GM12878 (cell line): Measurements from ENCODE around the gene SORBS2. TPM values are rescaled to one million over a fixed set of nuclear protein-coding genes. Genes with fewer than 3 reads are reported as not detected.

Experiments
- ATAC-seq: fragments of 200-7000 bp; cut with Tn5 transposase; 3 replicates; pipeline ENCODE4 v1.9.1; 2020; ENCODE audit warnings: mild to moderate bottlenecking, moderate library complexity
- BruUV-seq: library from RNA; stranded (reverse); fragments of 400-500 nt; replicated peaks from 2 replicates; lab custom pipeline; 2021; lab: Mats Ljungman, UMichigan
- CTCF ChIA-PET: fragments of 300-600 bp; sonication (Branson Sonifier 250); formaldehyde crosslinking; extraction: SDS; loops from one replicate; lab custom pipeline; 2021; ENCODE audit warnings: inconsistent platforms; lab: Yijun Ruan, JAX
- POLR2A ChIA-PET: fragments of 350-600 bp; formaldehyde crosslinking; extraction: SDS; loops from one replicate; lab custom pipeline; 2021; ENCODE audit warnings: inconsistent platforms; lab: Charles Lee
- RAD21 ChIA-PET: fragments of 300-600 bp; sonication (Branson Sonifier 250); formaldehyde crosslinking; loops from one replicate; lab custom pipeline; 2023; ENCODE audit warnings: antibody characterized with exemption; ENCODE audit not compliant: unreplicated experiment; lab: Charles Lee
- SMC1A ChIA-PET: fragments of 300-600 bp; sonication (Branson Sonifier 250); formaldehyde crosslinking; loops from one replicate; lab custom pipeline; 2023; ENCODE audit not compliant: unreplicated experiment, uncharacterized antibody; lab: Charles Lee
- DNase-seq: peaks from one replicate; pipeline ENCODE4 v3.0.0-alpha.2; 2011; ENCODE audit warnings: low read depth, low spot score
- FAIRE-seq: peaks from 3 replicates; lab custom pipeline; 2011; peaks lifted over from hg19 to GRCh38; lab: Jason Lieb, UNC
- H2AFZ ChIP-seq: 2 replicates; pipeline ENCODE4 v1.6.0; 2011; ENCODE audit warnings: low read depth, low read length, control low read depth; ENCODE audit not compliant: control insufficient read depth
- H3K27ac ChIP-seq: 2 replicates; pipeline ENCODE4 v1.5.1; 2011; ENCODE audit warnings: control low read depth; ENCODE audit not compliant: control insufficient read depth, insufficient read depth
- H3K27me3 ChIP-seq, 2 experiments: replicated peaks in 1 of 2; 2 replicates each; pipeline versions ENCODE4 v1.6.0 to v1.6.1; 2011; ENCODE audit warnings: low read length in 1 of 2; ENCODE audit not compliant: control insufficient read depth in 2 of 2, insufficient read depth in 2 of 2
- H3K36me3 ChIP-seq, 2 experiments: 2 replicates each; pipeline ENCODE4 v1.5.1; 2011; ENCODE audit warnings: low read length in 1 of 2; ENCODE audit not compliant: control insufficient read depth in 2 of 2, insufficient read depth in 2 of 2
- H3K4me1 ChIP-seq: 2 replicates; pipeline ENCODE4 v1.6.1; 2011; ENCODE audit warnings: mild to moderate bottlenecking, low read length, moderate library complexity, mixed read lengths; ENCODE audit not compliant: control insufficient read depth, insufficient read depth
- H3K4me2 ChIP-seq: 2 replicates; pipeline ENCODE4 v1.6.0; 2011; ENCODE audit warnings: control low read depth; ENCODE audit not compliant: control insufficient read depth, insufficient read depth
- H3K4me3 ChIP-seq: fragments of 200-600 bp; sonication (generic); 2 replicates; pipeline ENCODE4 v1.5.1; 2016
- H3K79me2 ChIP-seq: 2 replicates; pipeline ENCODE4 v1.6.0; 2011; ENCODE audit warnings: low read length; ENCODE audit not compliant: control insufficient read depth, insufficient read depth
- H3K9ac ChIP-seq: 2 replicates; pipeline ENCODE4 v1.8.0; 2011; ENCODE audit warnings: low read length, control low read depth, mixed read lengths; ENCODE audit not compliant: control insufficient read depth, insufficient read depth
- H3K9me3 ChIP-seq: replicated peaks from 3 replicates; pipeline ENCODE4 v1.5.1; 2011; ENCODE audit warnings: mild to moderate bottlenecking, low read length; ENCODE audit not compliant: control insufficient read depth, insufficient read depth
- H4K20me1 ChIP-seq: 2 replicates; pipeline ENCODE4 v1.6.0; 2011; ENCODE audit not compliant: control insufficient read depth, insufficient read depth
- ATF2 ChIP-seq: IDR thresholded peaks from 2 replicates; pipeline ENCODE4 v1.6.1; 2012; ENCODE audit warnings: low read length, inconsistent platforms
- ATF7 ChIP-seq: fragments of 450-650 bp; IDR thresholded peaks from 2 replicates; pipeline ENCODE4 v1.6.1; 2016; ENCODE audit warnings: low read depth, mild to moderate bottlenecking
- BACH1 ChIP-seq: fragments of 450-650 bp; IDR thresholded peaks from 2 replicates; pipeline ENCODE4 v1.6.1; 2017; ENCODE audit warnings: mild to moderate bottlenecking, borderline replicate concordance
- CEBPB ChIP-seq, 2 experiments: fragments of 150-350 bp in 1 of 2; IDR thresholded peaks; 2 replicates each; pipeline ENCODE4 v1.6.1; 2012 to 2014; ENCODE audit warnings: low read depth in 2 of 2, low read length in 2 of 2, borderline replicate concordance in 1 of 2, inconsistent platforms in 1 of 2
- FOXM1 ChIP-seq: IDR thresholded peaks from 2 replicates; pipeline ENCODE4 v1.6.1; 2012; ENCODE audit warnings: low read depth, mild to moderate bottlenecking, inconsistent platforms, low read length, moderate library complexity
- IRF4 ChIP-seq: IDR thresholded peaks from 2 replicates; pipeline ENCODE4 v1.6.1; 2011; ENCODE audit warnings: low read depth, low read length
- POLR2A ChIP-seq: IDR thresholded peaks from 2 replicates; pipeline ENCODE4 v1.6.1; 2011; ENCODE audit warnings: low read depth, mild to moderate bottlenecking, low read length
- RAD21 ChIP-seq: IDR thresholded peaks from 2 replicates; pipeline ENCODE4 v1.6.1; 2011; ENCODE audit warnings: mild to moderate bottlenecking, low read depth, low read length, moderate library complexity; ENCODE audit not compliant: insufficient read depth
- SIN3A ChIP-seq: IDR thresholded peaks from 2 replicates; pipeline ENCODE4 v1.6.1; 2012; ENCODE audit warnings: low read depth, low read length, improper control_type of control experiment
- SMC3 ChIP-seq: IDR thresholded peaks from 2 replicates; pipeline ENCODE4 v1.6.1; 2011; ENCODE audit warnings: low read length, improper control_type of control experiment, borderline replicate concordance
- WRNIP1 ChIP-seq: IDR thresholded peaks from 2 replicates; pipeline ENCODE4 v1.6.1; 2011; ENCODE audit warnings: low read depth, low read length, improper control_type of control experiment, borderline replicate concordance
- YY1 ChIP-seq: IDR thresholded peaks from 2 replicates; pipeline ENCODE4 v1.6.1; 2011; ENCODE audit warnings: low read depth, mild to moderate bottlenecking, low read length
- WGBS: methylation state at CpG from one replicate; pipeline ENCODE4 v1.1.6; 2016; ENCODE audit warnings: low lambda C conversion rate; ENCODE audit not compliant: insufficient replicate concordance, insufficient coverage; ENCODE audit errors: missing lambda C conversion rate; 5-methylcytosine and 5-hydroxymethylcytosine counted together
- in situ Hi-C: fragments of 300-500 bp; cut with MboI; formaldehyde crosslinking; loops from 9 replicates; pipeline ENCODE4 v1.14.3; 2018; ENCODE audit warnings: mixed read lengths
- intact Hi-C: fragments of 100-400 bp; cut with micrococcal nuclease; formaldehyde crosslinking; loops from one replicate; pipeline ENCODE4 v1.14.2; 2022; ENCODE audit not compliant: unreplicated experiment
- polyA plus RNA-seq, 11 experiments: library from polyadenylated mRNA; depleted of rRNA in 4 of 11; unstranded in 6 of 11; stranded (reverse) in 5 of 11; fragments of >200 nt; fragmentation: Nextera tagmentation in 4 of 11; fragmentation: Illumina TruSeq in 1 of 11; extraction: Ambion mirVana in 4 of 11; extraction: Trizol in 1 of 11; gene quantifications; 1 replicate in 1 of 11; 2 replicates in 10 of 11; pipeline versions ENCODE4 v1.2.1 to v1.2.3, GENCODE V29; 2011 to 2016; ENCODE audit warnings: inconsistent platforms in 2 of 11, missing spikeins in 2 of 11, low read depth in 1 of 11
- total RNA-seq, 4 experiments: library from RNA; depleted of rRNA in 3 of 4; stranded (reverse); fragments of >200 nt in 3 of 4; fragmentation: Illumina TruSeq in 1 of 4; extraction: Trizol in 1 of 4; gene quantifications; 2 replicates each; pipeline versions ENCODE4 v1.2.1 to v1.2.3, GENCODE V29; 2013 to 2021
- TF ChIP-seq, protein P1 (sequence below): fragments of 450-650 bp; IDR thresholded peaks from 2 replicates; pipeline ENCODE4 v1.6.1; 2016; ENCODE audit warnings: mild to moderate bottlenecking
- TF ChIP-seq, protein P2 (sequence below), 3 experiments: IDR thresholded peaks in 2 of 3; conservative IDR thresholded peaks in 1 of 3; 2 replicates each; pipeline ENCODE4 v1.5.1; 2011; ENCODE audit warnings: low read depth in 3 of 3, low read length in 3 of 3, mild to moderate bottlenecking in 3 of 3, control low read depth in 2 of 3, moderate library complexity in 2 of 3, inconsistent platforms in 1 of 3, mixed read lengths in 1 of 3; ENCODE audit not compliant: control insufficient read depth in 2 of 3, insufficient read depth in 1 of 3; ENCODE audit errors: extremely low read depth in 1 of 3

SORBS2 gene
- total and polyA plus RNA-seq, 10 of the 15 experiments (the other 5 are each of a cell fraction or from before 2014, with no cell fraction given) = 0.06 to 3.0 (median 0.79) TPM

GRCh38 chr4:185598846-185599552, 213.0 kb downstream of the SORBS2 start (continued):
- TF ChIP-seq WRNIP1 = no peak

DNA sequence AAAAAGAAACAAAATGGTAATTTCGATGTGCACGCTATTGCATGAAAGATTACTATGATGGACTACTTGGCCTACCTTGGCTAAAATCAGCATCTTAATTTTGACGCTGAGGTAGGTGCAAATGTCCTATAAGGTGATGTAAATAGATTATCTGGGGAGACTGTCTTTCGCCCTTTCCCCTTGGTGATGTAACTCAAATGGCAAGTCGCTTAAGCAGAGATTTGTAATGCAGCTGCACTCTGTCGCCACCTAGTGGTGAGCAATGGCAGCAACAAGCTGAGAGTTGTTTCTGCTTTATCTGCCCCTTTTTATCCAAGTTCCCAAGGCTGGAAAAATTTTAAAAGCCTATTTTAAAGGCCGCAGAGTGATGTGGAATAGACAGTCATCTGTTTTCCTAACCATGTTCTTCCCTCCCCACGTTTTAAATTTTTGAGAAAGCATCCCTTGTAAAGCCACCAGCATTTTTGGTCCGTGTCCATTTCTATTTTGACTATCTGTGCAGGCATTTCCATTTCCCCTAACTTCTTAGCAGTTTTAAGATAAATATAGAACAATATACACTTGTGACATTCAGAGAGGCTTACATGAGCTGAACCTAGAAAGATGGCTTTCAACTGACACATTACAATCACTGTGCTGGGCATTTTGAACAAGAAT, 214.3 kb downstream of the SORBS2 start:
- no peak overlapping the region for H3K27ac ChIP-seq
- DNase-seq (peak; percentile 33), ATAC-seq (peak; percentile 84), FAIRE-seq (peak; percentile 93)
- RAD21 ChIA-PET = interaction anchor here (0.7 to 2.2 kb wide), 12 partner anchors 10 to 557 kb away, joined by 3 to 8 read pairs (median 4); partner anchors contain the start of gene UFSP2
- BruUV-seq = no TSS peak
- no peak overlapping the region for H3K4me3 ChIP-seq
- intact Hi-C loops = loop anchor here (1.0 to 10.0 kb wide), 4 partner anchors 126 to 593 kb away; partner anchors contain the start of genes ANKRD37, CCDC110 and LRP2BP
- no peak overlapping the region for H3K9ac ChIP-seq
- 27% methylated on average over 9 of the region's 9 CpGs for WGBS
- H3K4me1 ChIP-seq = peaks cover 3% of the 10 kb centered on the region; the same call in 1 of the 2 replicates
- CTCF ChIA-PET = interaction anchor here (0.5 to 3.4 kb wide), 59 partner anchors 8 to 742 kb away, joined by 3 to 41 read pairs (median 4); partner anchors contain the start of genes ANKRD37 and UFSP2
- no peaks in the 10 kb centered on the region for H3K36me3 ChIP-seq
- no peaks in the 10 kb centered on the region for H3K27me3 ChIP-seq
- no peak overlapping the region for H3K4me2 ChIP-seq
- H3K9me3 ChIP-seq = no peaks in the 10 kb centered on the region
- POLR2A ChIA-PET = no interaction called here
- SMC1A ChIA-PET = interaction anchor here (0.7 to 2.0 kb wide), 18 partner anchors 9 to 557 kb away, joined by 3 to 11 read pairs (median 4); partner anchors contain the start of gene UFSP2
- H2AFZ ChIP-seq = no peak overlapping the region
- H3K79me2 ChIP-seq = no peaks in the 10 kb centered on the region
- in situ Hi-C loops = no loop called here
- no peaks in the 10 kb centered on the region for H4K20me1 ChIP-seq
- TF ChIP-seq, protein P1, sequence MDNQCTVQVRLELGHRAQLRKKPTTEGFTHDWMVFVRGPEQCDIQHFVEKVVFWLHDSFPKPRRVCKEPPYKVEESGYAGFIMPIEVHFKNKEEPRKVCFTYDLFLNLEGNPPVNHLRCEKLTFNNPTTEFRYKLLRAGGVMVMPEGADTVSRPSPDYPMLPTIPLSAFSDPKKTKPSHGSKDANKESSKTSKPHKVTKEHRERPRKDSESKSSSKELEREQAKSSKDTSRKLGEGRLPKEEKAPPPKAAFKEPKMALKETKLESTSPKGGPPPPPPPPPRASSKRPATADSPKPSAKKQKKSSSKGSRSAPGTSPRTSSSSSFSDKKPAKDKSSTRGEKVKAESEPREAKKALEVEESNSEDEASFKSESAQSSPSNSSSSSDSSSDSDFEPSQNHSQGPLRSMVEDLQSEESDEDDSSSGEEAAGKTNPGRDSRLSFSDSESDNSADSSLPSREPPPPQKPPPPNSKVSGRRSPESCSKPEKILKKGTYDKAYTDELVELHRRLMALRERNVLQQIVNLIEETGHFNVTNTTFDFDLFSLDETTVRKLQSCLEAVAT = 0 out of 2 replicates have a peak, but pooled peaks have one; percentile 21
- no peak for TF ChIP-seq BACH1
- TF ChIP-seq FOXM1 = 0 out of 2 replicates have a peak, but pooled peaks have one; percentile 39
- no peak for TF ChIP-seq SIN3A
- TF ChIP-seq ATF2 = peak; percentile 63; the same call in 1 of the 2 replicates
- no peak for TF ChIP-seq CEBPB (IDR thresholded peaks at IDR 0.05; ENCODE audit: borderline replicate concordance in 1 of 2, low read depth in 2 of 2, low read length in 2 of 2)
- peak; percentile 98 for TF ChIP-seq RAD21
- peak; percentile 63; the same call in 1 of the 2 replicates for TF ChIP-seq ATF7
- no peak for TF ChIP-seq POLR2A
- TF ChIP-seq, protein P2, sequence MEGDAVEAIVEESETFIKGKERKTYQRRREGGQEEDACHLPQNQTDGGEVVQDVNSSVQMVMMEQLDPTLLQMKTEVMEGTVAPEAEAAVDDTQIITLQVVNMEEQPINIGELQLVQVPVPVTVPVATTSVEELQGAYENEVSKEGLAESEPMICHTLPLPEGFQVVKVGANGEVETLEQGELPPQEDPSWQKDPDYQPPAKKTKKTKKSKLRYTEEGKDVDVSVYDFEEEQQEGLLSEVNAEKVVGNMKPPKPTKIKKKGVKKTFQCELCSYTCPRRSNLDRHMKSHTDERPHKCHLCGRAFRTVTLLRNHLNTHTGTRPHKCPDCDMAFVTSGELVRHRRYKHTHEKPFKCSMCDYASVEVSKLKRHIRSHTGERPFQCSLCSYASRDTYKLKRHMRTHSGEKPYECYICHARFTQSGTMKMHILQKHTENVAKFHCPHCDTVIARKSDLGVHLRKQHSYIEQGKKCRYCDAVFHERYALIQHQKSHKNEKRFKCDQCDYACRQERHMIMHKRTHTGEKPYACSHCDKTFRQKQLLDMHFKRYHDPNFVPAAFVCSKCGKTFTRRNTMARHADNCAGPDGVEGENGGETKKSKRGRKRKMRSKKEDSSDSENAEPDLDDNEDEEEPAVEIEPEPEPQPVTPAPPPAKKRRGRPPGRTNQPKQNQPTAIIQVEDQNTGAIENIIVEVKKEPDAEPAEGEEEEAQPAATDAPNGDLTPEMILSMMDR (IDR thresholded peaks at IDR 0.05 in 2 of 3, conservative IDR thresholded peaks at IDR 0.05 in 1 of 3; ENCODE audit: control insufficient read depth in 2 of 3, extremely low read depth in 1 of 3, insufficient read depth in 1 of 3, low read depth in 3 of 3, low read length in 3 of 3) = peak; percentile 95 to 99 (median 99); a peak in 5 of 6 replicates
- TF ChIP-seq SMC3 = peak; percentile 93
- peak; percentile 58; the same call in 1 of the 2 replicates for TF ChIP-seq YY1
- 0 out of 2 replicates have a peak, but pooled peaks have one; percentile 12 for TF ChIP-seq IRF4
